K562 (cell line): ENCODE measurements around the gene FCHO2. TPM values are rescaled to one million over a fixed set of nuclear protein-coding genes. Genes with fewer than 3 reads are reported as not detected.

Source experiments
- ATAC-seq: fragments of 200-7000 bp; cut with Tn5 transposase; 3 replicates; pipeline ENCODE4 v1.9.1; 2020; ENCODE audit warnings: moderate library complexity
- BruUV-seq: library from RNA; stranded (reverse); fragments of 400-500 nt; replicated peaks from 2 replicates; lab custom pipeline; 2021; lab: Mats Ljungman, UMichigan
- CTCF ChIA-PET: fragments of 300-600 bp; formaldehyde crosslinking; extraction: SDS; loops from one replicate; lab custom pipeline; 2021; ENCODE audit warnings: low intra/inter-chr PET ratio; lab: Yijun Ruan, JAX
- POLR2A ChIA-PET: fragments of 300-600, 350-650 bp; sonication (Branson Sonifier 250); formaldehyde crosslinking; extraction: SDS; loops from one replicate; lab custom pipeline; 2021; ENCODE audit warnings: antibody characterized with exemption, inconsistent platforms; lab: Yijun Ruan, JAX
- DNase-seq, 4 experiments: peaks; one replicate each; pipeline versions ENCODE4 v3.0.0 to v3.0.0-alpha.2; 2011 to 2018; ENCODE audit warnings: low spot score in 3 of 4, mixed read lengths in 3 of 4; ENCODE audit errors: extremely low read depth in 1 of 4
- FAIRE-seq: peaks from 2 replicates; lab custom pipeline; 2011; peaks lifted over from hg19 to GRCh38; lab: Jason Lieb, UNC
- H2AFZ ChIP-seq: 2 replicates; pipeline ENCODE4 v1.6.0; 2011; ENCODE audit warnings: low read depth, low read length, control low read depth, inconsistent platforms
- H3K27ac ChIP-seq: fragments of 200-600 bp; 3 replicates; pipeline ENCODE4 v1.8.0; 2011; ENCODE audit warnings: low read depth, mild to moderate bottlenecking, control low read depth, inconsistent platforms, low read length, moderate library complexity, mixed read lengths; ENCODE audit errors: extremely low read depth
- H3K27me3 ChIP-seq, 2 experiments: fragments of 300-600 bp in 1 of 2; 2 replicates in 1 of 2; 3 replicates in 1 of 2; pipeline versions ENCODE4 v1.6.0 to v1.8.0; 2011; ENCODE audit warnings: inconsistent platforms in 2 of 2, low read length in 2 of 2, mild to moderate bottlenecking in 1 of 2, mixed read lengths in 1 of 2, moderate library complexity in 1 of 2; ENCODE audit not compliant: control insufficient read depth in 2 of 2, insufficient read depth in 2 of 2
- H3K36me3 ChIP-seq: fragments of 300-600 bp; 3 replicates; pipeline ENCODE4 v1.8.0; 2011; ENCODE audit warnings: mild to moderate bottlenecking, low read length, inconsistent platforms; ENCODE audit not compliant: control insufficient read depth, insufficient read depth
- H3K4me1 ChIP-seq, 2 experiments: fragments of 200-600 bp in 1 of 2; replicated peaks in 1 of 2; 2 replicates in 1 of 2; 3 replicates in 1 of 2; pipeline versions ENCODE4 v1.5.1 to v1.8.0; 2011; ENCODE audit warnings: inconsistent platforms in 2 of 2, low read length in 2 of 2, mild to moderate bottlenecking in 1 of 2, mixed read lengths in 1 of 2, moderate library complexity in 1 of 2; ENCODE audit not compliant: control insufficient read depth in 2 of 2, insufficient read depth in 2 of 2
- H3K4me2 ChIP-seq: 2 replicates; pipeline ENCODE4 v1.6.1; 2011; ENCODE audit warnings: low read length, control low read depth, inconsistent platforms, mixed read lengths; ENCODE audit not compliant: insufficient read depth
- H3K4me3 ChIP-seq: fragments of 200-600 bp; sonication (generic), shearing (Covaris generic); 2 replicates; pipeline ENCODE4 v1.5.1; 2016; ENCODE audit warnings: control low read depth, inconsistent platforms
- H3K79me2 ChIP-seq: fragments of 200-600 bp; 3 replicates; pipeline ENCODE4 v1.8.0; 2011; ENCODE audit warnings: low read length, inconsistent platforms; ENCODE audit not compliant: control insufficient read depth, insufficient read depth
- H3K9ac ChIP-seq, 2 experiments: 2 replicates each; pipeline versions ENCODE4 v1.6.0 to v1.6.1; 2011; ENCODE audit warnings: low read depth in 2 of 2, low read length in 2 of 2, control low read depth in 1 of 2, inconsistent platforms in 1 of 2, mild to moderate bottlenecking in 1 of 2, mixed read lengths in 1 of 2; ENCODE audit not compliant: insufficient read depth in 1 of 2
- H3K9me1 ChIP-seq: one replicate; pipeline ENCODE4 v1.6.0; 2011; ENCODE audit warnings: inconsistent platforms, mild to moderate bottlenecking, low read length, moderate library complexity; ENCODE audit not compliant: control insufficient read depth, insufficient read depth
- H3K9me3 ChIP-seq: replicated peaks from 2 replicates; pipeline ENCODE4 v1.5.1; 2011; ENCODE audit warnings: low read depth, low read length, inconsistent platforms; ENCODE audit not compliant: control insufficient read depth, insufficient read depth
- H4K20me1 ChIP-seq: replicated peaks from 2 replicates; pipeline ENCODE4 v1.6.1; 2011; ENCODE audit warnings: low read length, inconsistent platforms, mixed read lengths; ENCODE audit not compliant: control insufficient read depth, insufficient read depth
- FOXO4 ChIP-seq: fragments of 450-650 bp; formaldehyde crosslinking; IDR thresholded peaks from 2 replicates; pipeline ENCODE4 v1.4.0; 2020; ENCODE audit warnings: mild to moderate bottlenecking, moderate library complexity
- HNRNPLL ChIP-seq: fragments of 200-400 bp; formaldehyde crosslinking; IDR thresholded peaks from 2 replicates; pipeline ENCODE4 v1.6.1; 2017; ENCODE audit warnings: low read length, low read depth, mild to moderate bottlenecking; ENCODE audit not compliant: poor library complexity, severe bottlenecking
- MAZ ChIP-seq, 2 experiments: fragments of 450-650 bp in 1 of 2; sonication (generic) in 1 of 2; formaldehyde crosslinking; IDR thresholded peaks in 1 of 2; conservative IDR thresholded peaks in 1 of 2; 2 replicates each; pipeline versions ENCODE4 v1.4.0 to v1.5.0; 2020; ENCODE audit warnings: mild to moderate bottlenecking in 1 of 2, missing genetic modification reagents in 1 of 2
- NFIX ChIP-seq: fragments of 250-450 bp; sonication (Bioruptor Pico); IDR thresholded peaks from 2 replicates; pipeline ENCODE4 v1.4.0; 2020; ENCODE audit warnings: low read depth, mild to moderate bottlenecking, moderate library complexity
- RCOR1 ChIP-seq, 2 experiments: IDR thresholded peaks; 2 replicates each; pipeline ENCODE4 v1.6.1; 2012; ENCODE audit warnings: low read depth in 2 of 2, low read length in 2 of 2, borderline replicate concordance in 1 of 2, improper control_type of control experiment in 1 of 2
- WGBS: fragments of 100-300 bp; shearing (Covaris generic); methylation state at CpG from one replicate; pipeline ENCODE4 v1.1.6; 2016; ENCODE audit warnings: low coverage, mixed read lengths; ENCODE audit not compliant: insufficient coverage; ENCODE audit errors: missing lambda C conversion rate; 5-methylcytosine and 5-hydroxymethylcytosine counted together
- in situ Hi-C: fragments of 300-500 bp; cut with MboI; formaldehyde crosslinking; loops from 4 replicates; pipeline ENCODE4 v1.15.0; 2018; ENCODE audit warnings: inconsistent platforms, mixed read lengths
- intact Hi-C: fragments of 100-400 bp; cut with micrococcal nuclease; formaldehyde crosslinking; loops from 2 replicates; pipeline ENCODE4 v1.14.2; 2022
- polyA plus RNA-seq, 8 experiments: library from polyadenylated mRNA; depleted of rRNA in 4 of 8; stranded (reverse) in 5 of 8; unstranded in 3 of 8; fragments of >200 nt; fragmentation: Nextera tagmentation in 2 of 8; fragmentation: Illumina TruSeq in 1 of 8; extraction: Ambion mirVana in 2 of 8; extraction: Trizol in 1 of 8; gene quantifications; 2 replicates each; pipeline versions ENCODE4 v1.2.1 to v1.2.3, GENCODE V29; 2011 to 2014; ENCODE audit warnings: inconsistent platforms in 1 of 8, missing spikeins in 1 of 8
- total RNA-seq, 7 experiments: library from RNA; depleted of rRNA in 6 of 7; stranded (reverse); fragments of >200 nt in 6 of 7; fragmentation: Illumina TruSeq in 2 of 7; extraction: Trizol in 2 of 7; gene quantifications; 2 replicates each; pipeline versions ENCODE4 v1.2.1 to v1.2.3, GENCODE V29; 2011 to 2021; ENCODE audit warnings: low replicate concordance in 1 of 7

The FCHO2 gene
- total and polyA plus RNA-seq, 9 of the 15 experiments (the other 6 are each of a cell fraction or from before 2014, with no cell fraction given) = 4.4 to 13.4 (median 8.3) TPM

DNA sequence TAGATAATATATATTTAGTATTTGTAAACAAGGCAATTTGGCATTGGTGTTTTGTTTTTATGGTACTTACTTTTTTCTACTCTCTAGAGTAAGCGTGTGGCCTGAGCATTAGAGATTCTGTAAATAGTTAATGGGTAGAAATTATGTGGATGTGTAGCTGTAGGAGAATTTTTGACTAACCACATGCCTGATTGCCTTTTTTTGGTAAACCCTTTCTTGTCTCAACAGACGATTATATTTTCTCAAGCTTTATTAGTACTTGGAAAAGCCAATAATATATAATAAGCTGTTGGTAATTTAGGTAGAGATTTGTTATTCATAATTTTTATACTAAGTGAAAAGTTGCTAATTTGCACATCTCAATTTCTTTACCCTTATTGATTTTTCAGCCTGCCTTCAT is 76.8 kb downstream of the FCHO2 start:
- CTCF ChIA-PET = no interaction called here
- in situ Hi-C loops = no loop called here

More for the DNA sequence above, 76.8 kb downstream of the FCHO2 start:
- Histone ChIP-seq H3K9me1 (no peaks in the 10 kb centered on the region), H4K20me1 (no peaks in the 10 kb centered on the region), H3K27me3 (no peaks in the 10 kb centered on the region), H3K79me2 (no peaks in the 10 kb centered on the region), H3K9me3 (no peaks in the 10 kb centered on the region), H3K36me3 (peaks cover 7% of the 10 kb centered on the region; the same call in 1 of the 3 replicates), H3K4me3 (no peak overlapping the region), H3K27ac (no peak overlapping the region), H2AFZ (no peak overlapping the region), H3K4me1 (no peaks in the 10 kb centered on the region), H3K4me2 (no peak overlapping the region), H3K9ac (no peak overlapping the region)
- DNase-seq (no peak), ATAC-seq (no peak), FAIRE-seq (no peak)
- no TSS peak for BruUV-seq
- intact Hi-C loops = no loop called here
- TF ChIP-seq RCOR1 (IDR thresholded peaks at IDR 0.05; ENCODE audit: borderline replicate concordance in 1 of 2, low read depth in 2 of 2, low read length in 2 of 2) = no peak
- TF ChIP-seq MAZ (CRISPR knock-in tag; conservative IDR thresholded peaks at IDR 0.05 in 1 of 2, IDR thresholded peaks at IDR 0.05 in 1 of 2) = no peak
- TF ChIP-seq FOXO4 (CRISPR knock-in tag) = no peak
- no peak for TF ChIP-seq NFIX (CRISPR knock-in tag)
- no peak for TF ChIP-seq HNRNPLL
- POLR2A ChIA-PET = no interaction called here
- WGBS = 84% methylated on average over 2 of the region's 2 CpGs
